Activated T-cell treated with anti-CD3 and anti-CD28 coated beads for 1 hour (primary cell): ENCODE measurements around the gene RAD51B.
"Not testable (repeated sequence)": the region's sequence is repeated elsewhere in the genome, so short reads cannot be mapped to it uniquely, and the experiment has no call there.

Source experiments
- DNase-seq: peaks from one replicate; pipeline ENCODE4 v3.0.0-alpha.2; 2020; ENCODE audit warnings: low read depth

Gene RAD51B

GRCh38 chr14:68407825-68408224, 588.2 kb downstream of the RAD51B start:
- no peak for DNase-seq

GRCh38 chr14:68408680-68409079, 589.1 kb downstream of the RAD51B start:
- DNase-seq: no peak

GRCh38 chr14:68409387-68409786, 589.8 kb downstream of the RAD51B start:
- no peak for DNase-seq

GRCh38 chr14:68412505-68413465, 593.2 kb downstream of the RAD51B start:
- DNase-seq: no peak

GRCh38 chr14:68413509-68413908, 593.9 kb downstream of the RAD51B start:
- DNase-seq: no peak

GRCh38 chr14:68414121-68414520, 594.5 kb downstream of the RAD51B start:
- DNase-seq: no peak

- no peak for DNase-seq
Observed at GRCh38 chr14:68416171-68416570, 596.6 kb downstream of the RAD51B start.

GRCh38 chr14:68417009-68417650, 597.6 kb downstream of the RAD51B start:
- DNase-seq: no peak

- DNase-seq: no peak
Observed at GRCh38 chr14:68418174-68419118, 598.9 kb downstream of the RAD51B start.

GRCh38 chr14:68420350-68420749, 600.8 kb downstream of the RAD51B start:
- DNase-seq: no peak

- no peak for DNase-seq
Observed at GRCh38 chr14:68421116-68421515, 601.5 kb downstream of the RAD51B start.

- no peak for DNase-seq
Observed at GRCh38 chr14:68423686-68424085, 604.1 kb downstream of the RAD51B start.

GRCh38 chr14:68424443-68425172, 605.0 kb downstream of the RAD51B start:
- DNase-seq: no peak

GRCh38 chr14:68426661-68427549, 607.3 kb downstream of the RAD51B start:
- DNase-seq: no peak

GRCh38 chr14:68427550-68427890, 607.9 kb downstream of the RAD51B start:
- DNase-seq: no peak

- DNase-seq: not testable (repeated sequence)
Observed at GRCh38 chr14:68428900-68429299, 609.3 kb downstream of the RAD51B start.

- not testable (repeated sequence) for DNase-seq
Observed at GRCh38 chr14:68434173-68434572, 614.6 kb downstream of the RAD51B start.

- DNase-seq: not testable (repeated sequence)
Observed at GRCh38 chr14:68435631-68436030, 616.1 kb downstream of the RAD51B start.

- DNase-seq: no peak
Observed at GRCh38 chr14:68439676-68440075, 620.1 kb downstream of the RAD51B start.

- DNase-seq: no peak
Observed at GRCh38 chr14:68440820-68441219, 621.2 kb downstream of the RAD51B start.
